Measurements from ENCODE around the gene NAALADL2.

The NAALADL2 gene

DNA sequence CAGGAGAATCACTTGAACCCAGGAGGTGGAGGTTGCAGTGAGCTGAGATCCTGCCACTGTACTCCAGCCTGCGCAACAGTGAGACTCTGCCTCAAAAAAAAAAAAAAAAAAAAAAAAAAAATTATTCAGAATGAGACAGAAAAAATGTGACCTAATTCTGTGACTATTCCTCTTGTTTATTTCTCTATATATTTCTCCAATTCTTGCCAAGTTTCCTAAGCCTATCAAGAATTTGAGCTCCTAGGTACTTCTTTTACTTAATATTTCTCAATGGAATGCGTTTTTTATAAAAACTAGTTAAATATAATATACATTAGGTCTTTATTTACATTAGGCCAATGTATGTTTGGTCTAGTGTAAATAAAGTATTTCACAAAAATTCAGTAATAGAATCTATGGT is 86.8 kb downstream of the NAALADL2 start:
- WGBS (ENCODE audit: insufficient coverage, insufficient read length): no CpG with 5 or more reads among the region's 2 CpGs
- Histone ChIP-seq H3K4me1 (ENCODE audit: control insufficient read depth, insufficient read depth, low read length) (no peaks in the 10 kb centered on the region), H3K9me3 (ENCODE audit: control insufficient read depth, insufficient read depth, low read length) (no peaks in the 10 kb centered on the region), H3K27ac (ENCODE audit: low read length) (no peak overlapping the region), H3K36me3 (ENCODE audit: control insufficient read depth, insufficient read depth, low read length) (no peaks in the 10 kb centered on the region), H3K27me3 (ENCODE audit: control insufficient read depth, insufficient read depth, low read length) (no peaks in the 10 kb centered on the region), H3K4me3 (ENCODE audit: low read length) (no peak overlapping the region)
- no peak for DNase-seq (ENCODE audit: low read depth, low spot score)

DNA sequence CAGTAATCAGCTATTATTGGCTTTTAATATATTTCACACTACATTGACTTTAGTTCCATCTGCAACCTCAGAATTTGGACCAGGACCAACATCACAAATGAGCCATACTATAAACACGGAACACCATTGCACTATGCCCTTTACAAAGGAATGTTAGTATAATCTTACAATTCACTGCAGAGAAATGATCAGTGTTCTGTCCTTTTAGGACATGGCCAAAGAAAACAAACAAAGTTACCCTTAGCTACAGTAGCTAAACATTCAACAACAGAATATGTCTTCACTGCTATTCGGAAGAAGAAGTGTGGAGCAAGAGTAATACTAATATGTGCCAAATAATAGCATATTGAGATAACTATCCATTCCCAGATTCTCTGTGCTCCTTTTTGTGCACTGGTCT is 90.4 kb downstream of the NAALADL2 start:
- Histone ChIP-seq H3K4me3 (ENCODE audit: low read length) (no peak overlapping the region), H3K9me3 (ENCODE audit: control insufficient read depth, insufficient read depth, low read length) (no peaks in the 10 kb centered on the region), H3K27ac (ENCODE audit: low read length) (no peak overlapping the region), H3K4me1 (ENCODE audit: control insufficient read depth, insufficient read depth, low read length) (no peaks in the 10 kb centered on the region), H3K27me3 (ENCODE audit: control insufficient read depth, insufficient read depth, low read length) (no peaks in the 10 kb centered on the region), H3K36me3 (ENCODE audit: control insufficient read depth, insufficient read depth, low read length) (no peaks in the 10 kb centered on the region)
- WGBS (ENCODE audit: insufficient coverage, insufficient read length): no CpG with 5 or more reads among the region's 2 CpGs
- no peak for DNase-seq (ENCODE audit: low read depth, low spot score)

DNA sequence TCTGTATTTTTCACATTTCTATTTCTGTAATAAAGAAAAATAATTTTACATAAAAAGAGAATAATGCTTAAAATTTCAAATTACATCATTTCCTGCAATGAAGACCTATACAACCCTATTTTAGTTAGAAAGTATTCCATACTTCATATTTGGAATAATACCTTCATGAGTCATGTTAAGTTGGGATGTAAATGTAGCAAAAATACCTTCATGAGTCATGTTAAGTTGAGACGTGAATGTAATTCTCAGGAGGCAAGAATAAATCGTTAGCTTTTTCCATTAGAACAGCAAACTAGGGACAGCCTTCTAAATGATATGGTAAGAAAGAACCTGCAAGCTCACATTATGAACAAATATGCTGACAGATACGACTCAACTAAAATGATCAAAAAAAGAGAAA is 91.9 kb downstream of the NAALADL2 start:
- Histone ChIP-seq H3K27ac (ENCODE audit: low read length) (no peak overlapping the region), H3K27me3 (ENCODE audit: control insufficient read depth, insufficient read depth, low read length) (no peaks in the 10 kb centered on the region), H3K4me1 (ENCODE audit: control insufficient read depth, insufficient read depth, low read length) (no peaks in the 10 kb centered on the region), H3K36me3 (ENCODE audit: control insufficient read depth, insufficient read depth, low read length) (no peaks in the 10 kb centered on the region), H3K9me3 (ENCODE audit: control insufficient read depth, insufficient read depth, low read length) (no peaks in the 10 kb centered on the region), H3K4me3 (ENCODE audit: low read length) (no peak overlapping the region)
- WGBS (ENCODE audit: insufficient coverage, insufficient read length): no CpG with 5 or more reads among the region's 3 CpGs
- no peak for DNase-seq (ENCODE audit: low read depth, low spot score)

DNA sequence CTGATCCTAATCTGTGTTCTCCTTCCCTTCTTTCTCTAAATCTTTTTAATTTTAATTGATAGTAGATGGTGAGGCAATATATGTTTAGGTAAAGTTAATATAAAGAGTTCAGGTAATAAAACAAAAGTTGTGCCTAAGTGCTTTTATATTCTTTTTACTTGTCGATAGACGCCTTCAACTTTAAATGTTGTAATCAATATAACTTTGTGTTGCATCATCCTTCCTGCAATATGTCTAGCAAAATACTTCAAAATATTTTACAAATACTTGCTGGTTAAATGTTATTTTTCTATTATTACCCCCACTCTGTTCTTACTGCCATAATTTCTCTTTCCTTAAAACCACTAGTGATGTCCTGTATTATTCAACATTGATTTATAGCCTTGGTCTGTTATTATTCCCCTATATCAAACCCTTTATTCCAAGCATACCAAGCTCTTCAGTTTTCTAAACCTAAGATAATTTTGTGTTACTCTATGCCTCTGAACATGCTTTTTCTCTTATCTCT is 92.4 kb downstream of the NAALADL2 start:
- WGBS (ENCODE audit: insufficient coverage, insufficient read length): no CpG with 5 or more reads among the region's 2 CpGs
- H3K27me3 ChIP-seq (ENCODE audit: control insufficient read depth, insufficient read depth, low read length): no peaks in the 10 kb centered on the region
- H3K4me1 ChIP-seq (ENCODE audit: control insufficient read depth, insufficient read depth, low read length): no peaks in the 10 kb centered on the region
- H3K27ac ChIP-seq (ENCODE audit: low read length): no peak overlapping the region
- H3K4me3 ChIP-seq (ENCODE audit: low read length): no peak overlapping the region
- DNase-seq (ENCODE audit: low read depth, low spot score): no peak
- no peaks in the 10 kb centered on the region for H3K36me3 ChIP-seq (ENCODE audit: control insufficient read depth, insufficient read depth, low read length)
- no peaks in the 10 kb centered on the region for H3K9me3 ChIP-seq (ENCODE audit: control insufficient read depth, insufficient read depth, low read length)

DNA sequence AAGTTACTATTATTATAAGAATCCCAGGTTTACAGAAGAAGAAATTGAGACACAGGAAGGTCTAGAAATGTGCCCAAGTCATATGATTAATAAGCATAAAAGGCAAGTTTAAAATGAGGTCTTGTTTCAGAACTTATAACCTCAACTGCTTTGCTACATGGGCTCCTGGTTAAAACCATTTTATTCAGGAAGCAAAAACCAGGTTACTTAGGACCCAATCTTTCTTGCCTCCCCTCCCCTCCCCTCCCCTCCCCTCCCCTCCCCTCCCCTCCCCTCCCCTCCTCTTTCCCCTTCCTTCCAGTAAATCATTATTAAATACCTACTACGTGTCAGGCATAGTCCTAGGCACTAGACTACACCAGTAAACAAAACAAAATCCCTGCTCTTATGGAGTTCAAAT is 93.9 kb downstream of the NAALADL2 start:
- H3K4me3 ChIP-seq (ENCODE audit: low read length): no peak overlapping the region
- no peak for DNase-seq (ENCODE audit: low read depth, low spot score)
- H3K4me1 ChIP-seq (ENCODE audit: control insufficient read depth, insufficient read depth, low read length): no peaks in the 10 kb centered on the region
- H3K27ac ChIP-seq (ENCODE audit: low read length): no peak overlapping the region
- WGBS (ENCODE audit: insufficient coverage, insufficient read length): no CpG with 5 or more reads among the region's 1 CpG
- no peaks in the 10 kb centered on the region for H3K27me3 ChIP-seq (ENCODE audit: control insufficient read depth, insufficient read depth, low read length)
- no peaks in the 10 kb centered on the region for H3K36me3 ChIP-seq (ENCODE audit: control insufficient read depth, insufficient read depth, low read length)
- H3K9me3 ChIP-seq (ENCODE audit: control insufficient read depth, insufficient read depth, low read length): no peaks in the 10 kb centered on the region

DNA sequence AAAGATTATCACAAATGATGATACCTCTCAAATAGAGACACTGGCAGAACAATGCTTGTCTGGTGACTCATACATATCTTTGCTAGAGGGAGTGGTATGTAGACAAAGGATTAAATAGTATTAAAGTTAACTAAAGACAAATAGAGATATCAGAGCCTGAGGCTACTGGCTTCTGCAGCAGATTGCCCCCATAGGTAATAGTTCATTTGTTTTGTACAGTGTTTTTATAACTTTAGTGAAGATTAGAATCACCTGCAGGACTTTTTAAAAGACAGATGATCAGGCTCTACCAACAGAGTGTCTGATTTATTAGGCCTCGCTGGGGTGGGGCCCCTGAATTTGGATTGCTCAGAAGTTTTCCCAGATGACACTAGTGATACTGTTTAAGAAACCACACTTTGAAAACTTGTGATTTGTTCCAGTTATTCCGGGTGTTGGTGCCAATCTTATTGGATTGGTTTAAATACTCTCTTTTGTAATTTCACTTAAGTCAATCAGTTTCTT is 96.4 kb downstream of the NAALADL2 start:
- Histone ChIP-seq H3K27ac (ENCODE audit: low read length) (no peak overlapping the region), H3K4me3 (ENCODE audit: low read length) (no peak overlapping the region), H3K36me3 (ENCODE audit: control insufficient read depth, insufficient read depth, low read length) (no peaks in the 10 kb centered on the region), H3K27me3 (ENCODE audit: control insufficient read depth, insufficient read depth, low read length) (no peaks in the 10 kb centered on the region), H3K9me3 (ENCODE audit: control insufficient read depth, insufficient read depth, low read length) (no peaks in the 10 kb centered on the region), H3K4me1 (ENCODE audit: control insufficient read depth, insufficient read depth, low read length) (no peaks in the 10 kb centered on the region)
- DNase-seq (ENCODE audit: low read depth, low spot score): no peak
- no CpG with 5 or more reads among the region's 2 CpGs for WGBS (ENCODE audit: insufficient coverage, insufficient read length)

DNA sequence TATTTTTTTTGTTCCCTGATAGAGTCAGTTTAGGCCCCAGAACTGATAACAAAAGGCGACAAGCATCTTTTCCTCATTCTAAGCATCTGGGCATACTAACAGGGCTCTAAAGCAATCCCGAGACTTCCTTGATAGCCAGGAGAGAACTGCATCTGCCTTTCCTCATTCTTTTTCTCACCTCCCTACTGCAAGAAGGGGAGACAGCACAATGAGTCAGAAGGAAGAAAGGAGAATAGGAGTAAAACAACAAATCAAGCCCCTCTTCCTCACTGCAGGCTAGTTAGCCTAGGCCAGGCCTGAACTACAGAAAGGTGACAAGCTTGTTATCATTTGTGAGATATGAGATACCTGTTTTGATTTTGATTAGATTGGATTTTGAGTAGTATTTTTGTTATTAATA is 97.9 kb downstream of the NAALADL2 start:
- no CpG with 5 or more reads among the region's 2 CpGs for WGBS (ENCODE audit: insufficient coverage, insufficient read length)
- Histone ChIP-seq H3K4me3 (ENCODE audit: low read length) (no peak overlapping the region), H3K4me1 (ENCODE audit: control insufficient read depth, insufficient read depth, low read length) (no peaks in the 10 kb centered on the region), H3K27ac (ENCODE audit: low read length) (no peak overlapping the region), H3K9me3 (ENCODE audit: control insufficient read depth, insufficient read depth, low read length) (no peaks in the 10 kb centered on the region), H3K36me3 (ENCODE audit: control insufficient read depth, insufficient read depth, low read length) (no peaks in the 10 kb centered on the region), H3K27me3 (ENCODE audit: control insufficient read depth, insufficient read depth, low read length) (no peaks in the 10 kb centered on the region)
- DNase-seq (ENCODE audit: low read depth, low spot score): no peak

DNA sequence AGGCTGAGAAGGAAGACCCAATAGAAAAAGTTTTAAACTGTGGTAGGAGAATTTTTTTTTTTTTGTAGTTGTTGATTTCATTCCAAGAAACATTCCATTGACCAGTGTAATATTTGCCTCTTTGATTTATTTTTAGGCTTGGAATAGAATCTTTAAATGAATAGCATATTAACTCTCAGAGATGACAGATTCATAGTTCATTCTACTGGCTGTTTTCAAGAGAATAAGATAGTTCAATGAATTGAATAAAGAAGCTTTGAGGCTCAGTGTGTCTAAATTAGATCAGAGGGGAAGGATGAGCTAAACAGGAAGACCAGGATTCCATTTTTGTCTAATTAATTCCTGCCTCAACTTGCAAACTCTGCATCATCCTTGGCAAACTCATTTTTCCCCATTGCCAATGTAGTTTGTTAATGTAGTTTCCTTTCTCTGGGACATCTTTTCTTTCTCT is 98.4 kb downstream of the NAALADL2 start:
- no peaks in the 10 kb centered on the region for H3K9me3 ChIP-seq (ENCODE audit: control insufficient read depth, insufficient read depth, low read length)
- H3K4me1 ChIP-seq (ENCODE audit: control insufficient read depth, insufficient read depth, low read length): no peaks in the 10 kb centered on the region
- DNase-seq (ENCODE audit: low read depth, low spot score): no peak
- no peaks in the 10 kb centered on the region for H3K36me3 ChIP-seq (ENCODE audit: control insufficient read depth, insufficient read depth, low read length)
- no peaks in the 10 kb centered on the region for H3K27me3 ChIP-seq (ENCODE audit: control insufficient read depth, insufficient read depth, low read length)
- H3K27ac ChIP-seq (ENCODE audit: low read length): no peak overlapping the region
- no peak overlapping the region for H3K4me3 ChIP-seq (ENCODE audit: low read length)

DNA sequence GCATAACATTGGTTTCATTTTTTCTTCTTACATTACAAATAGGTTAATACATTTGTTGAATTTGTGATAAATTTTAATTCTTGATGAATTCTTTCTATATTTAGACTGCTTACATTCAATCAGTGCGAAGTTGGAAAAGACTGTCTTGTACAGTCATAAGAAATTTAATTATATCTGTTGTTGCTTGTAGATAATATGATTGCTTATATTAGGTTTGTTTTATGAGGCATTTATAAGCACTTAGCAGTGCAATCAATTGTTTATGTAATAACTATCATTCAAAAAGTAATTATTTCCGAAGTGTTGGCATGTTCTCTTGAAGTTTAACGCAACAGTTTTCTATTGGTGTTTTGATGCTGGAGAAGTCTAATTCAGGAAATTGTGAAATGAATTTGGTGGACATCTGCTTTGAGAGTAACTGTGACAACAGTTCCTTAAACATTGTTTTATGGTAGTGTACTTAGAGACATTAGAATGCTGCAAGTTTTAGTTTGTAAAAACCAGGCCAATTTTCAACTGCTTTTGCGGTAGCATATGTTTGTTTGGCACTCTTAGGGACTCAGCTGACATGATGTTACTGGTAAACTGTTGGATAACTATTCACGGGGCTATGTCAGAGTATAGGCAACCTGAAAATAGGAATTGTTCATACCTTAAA is 99.7 kb downstream of the NAALADL2 start:
- no peaks in the 10 kb centered on the region for H3K4me1 ChIP-seq (ENCODE audit: control insufficient read depth, insufficient read depth, low read length)
- no peak overlapping the region for H3K4me3 ChIP-seq (ENCODE audit: low read length)
- H3K27ac ChIP-seq (ENCODE audit: low read length): no peak overlapping the region
- DNase-seq (ENCODE audit: low read depth, low spot score): no peak
- no CpG with 5 or more reads among the region's 5 CpGs for WGBS (ENCODE audit: insufficient coverage, insufficient read length)
- H3K36me3 ChIP-seq (ENCODE audit: control insufficient read depth, insufficient read depth, low read length): no peaks in the 10 kb centered on the region
- H3K27me3 ChIP-seq (ENCODE audit: control insufficient read depth, insufficient read depth, low read length): no peaks in the 10 kb centered on the region
- H3K9me3 ChIP-seq (ENCODE audit: control insufficient read depth, insufficient read depth, low read length): no peaks in the 10 kb centered on the region

DNA sequence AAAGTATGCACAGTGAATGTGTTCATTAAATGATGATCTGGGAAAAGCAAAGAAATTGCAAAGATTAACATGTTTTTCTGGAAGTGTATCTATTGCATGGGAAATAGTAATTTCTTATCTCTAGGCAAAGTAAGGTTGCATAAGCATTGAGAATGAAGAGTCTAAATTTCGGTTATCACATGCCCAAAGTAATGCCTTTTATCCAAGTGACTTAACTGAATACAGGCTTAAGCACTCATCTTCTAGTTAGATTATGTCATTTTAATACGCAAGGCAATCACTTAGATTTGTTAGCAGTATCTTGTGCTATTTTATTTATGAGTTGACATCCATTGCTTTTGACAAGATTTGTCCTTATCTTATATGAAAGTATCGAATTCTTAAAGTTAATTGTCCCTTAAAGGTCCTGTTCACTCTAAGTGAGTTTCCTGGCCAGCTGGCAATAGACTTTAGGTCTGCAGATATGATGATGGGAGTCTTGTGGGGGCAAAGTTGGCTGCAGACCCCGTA is 100.5 kb downstream of the NAALADL2 start:
- H3K9me3 ChIP-seq (ENCODE audit: control insufficient read depth, insufficient read depth, low read length): no peaks in the 10 kb centered on the region
- no CpG with 5 or more reads among the region's 4 CpGs for WGBS (ENCODE audit: insufficient coverage, insufficient read length)
- no peaks in the 10 kb centered on the region for H3K27me3 ChIP-seq (ENCODE audit: control insufficient read depth, insufficient read depth, low read length)
- H3K4me3 ChIP-seq (ENCODE audit: low read length): no peak overlapping the region
- H3K4me1 ChIP-seq (ENCODE audit: control insufficient read depth, insufficient read depth, low read length): no peaks in the 10 kb centered on the region
- H3K27ac ChIP-seq (ENCODE audit: low read length): no peak overlapping the region
- no peaks in the 10 kb centered on the region for H3K36me3 ChIP-seq (ENCODE audit: control insufficient read depth, insufficient read depth, low read length)
- DNase-seq (ENCODE audit: low read depth, low spot score): no peak

DNA sequence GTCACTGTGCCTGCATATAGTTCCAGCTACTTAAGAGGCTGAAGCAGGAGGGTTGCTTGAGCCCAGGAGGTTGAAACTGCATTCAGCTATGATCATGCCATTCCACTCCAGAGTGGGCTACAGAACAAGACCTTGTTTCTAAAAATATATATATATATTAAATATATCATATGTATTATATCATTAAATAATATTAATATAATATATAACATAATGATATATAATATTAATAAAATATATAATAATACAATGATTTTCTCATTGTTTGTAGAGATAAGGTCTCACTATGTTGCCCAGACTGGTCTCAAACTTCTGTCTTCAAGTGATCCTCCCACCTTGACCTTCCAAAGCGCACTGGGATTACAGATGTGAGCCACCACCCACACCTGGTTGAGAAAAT is 101.8 kb downstream of the NAALADL2 start:
- Histone ChIP-seq H3K4me3 (ENCODE audit: low read length) (no peak overlapping the region), H3K27me3 (ENCODE audit: control insufficient read depth, insufficient read depth, low read length) (no peaks in the 10 kb centered on the region), H3K9me3 (ENCODE audit: control insufficient read depth, insufficient read depth, low read length) (no peaks in the 10 kb centered on the region), H3K27ac (ENCODE audit: low read length) (no peak overlapping the region), H3K36me3 (ENCODE audit: control insufficient read depth, insufficient read depth, low read length) (no peaks in the 10 kb centered on the region), H3K4me1 (ENCODE audit: control insufficient read depth, insufficient read depth, low read length) (no peaks in the 10 kb centered on the region)
- DNase-seq (ENCODE audit: low read depth, low spot score): no peak
- WGBS (ENCODE audit: insufficient coverage, insufficient read length): no CpG with 5 or more reads among the region's 1 CpG

Measured in iPS DF 6.9 (cell line).